Stimulated activated naive B cell treated with anti-CD40 and anti-IgM and Interleukin-4, amounts not matched to agents 10 μg/mL and 1 μg/mL and 100 μg/mL, for 72 hours (primary cell): ENCODE data around the gene SFTPB.

Source experiments
- ATAC-seq, 2 donors: fragments of 150-1000 bp; cut with Tn5 transposase; replicated peaks; 2 replicates each; pipeline ENCODE4 v1.10.0; 2021; ENCODE audit warnings: moderate library complexity in 1 of 2
- DNase-seq: peaks from one replicate; pipeline ENCODE4 v3.0.0; 2021
- H3K27ac Mint-ChIP-seq: one replicate; pipeline ENCODE4 v1.8.0; 2022; ENCODE audit warnings: mild to moderate bottlenecking, mixed read lengths
- H3K27me3 Mint-ChIP-seq, 2 donors: one replicate each; pipeline ENCODE4 v1.8.0; 2022; ENCODE audit warnings: mixed read lengths in 2 of 2
- H3K36me3 Mint-ChIP-seq, 2 donors: one replicate each; pipeline ENCODE4 v1.8.0; 2022; ENCODE audit warnings: mixed read lengths in 2 of 2, mild to moderate bottlenecking in 1 of 2
- H3K4me1 Mint-ChIP-seq, 2 donors: one replicate each; pipeline ENCODE4 v1.8.0; 2022; ENCODE audit warnings: mixed read lengths in 2 of 2, mild to moderate bottlenecking in 1 of 2
- H3K4me3 Mint-ChIP-seq, 2 donors: one replicate each; pipeline ENCODE4 v1.8.0; 2022; ENCODE audit warnings: mild to moderate bottlenecking in 2 of 2, mixed read lengths in 2 of 2, moderate library complexity in 1 of 2
- H3K9me3 Mint-ChIP-seq, 2 donors: one replicate each; pipeline ENCODE4 v1.8.0; 2022; ENCODE audit warnings: mixed read lengths in 2 of 2, mild to moderate bottlenecking in 1 of 2

SFTPB gene

DNA sequence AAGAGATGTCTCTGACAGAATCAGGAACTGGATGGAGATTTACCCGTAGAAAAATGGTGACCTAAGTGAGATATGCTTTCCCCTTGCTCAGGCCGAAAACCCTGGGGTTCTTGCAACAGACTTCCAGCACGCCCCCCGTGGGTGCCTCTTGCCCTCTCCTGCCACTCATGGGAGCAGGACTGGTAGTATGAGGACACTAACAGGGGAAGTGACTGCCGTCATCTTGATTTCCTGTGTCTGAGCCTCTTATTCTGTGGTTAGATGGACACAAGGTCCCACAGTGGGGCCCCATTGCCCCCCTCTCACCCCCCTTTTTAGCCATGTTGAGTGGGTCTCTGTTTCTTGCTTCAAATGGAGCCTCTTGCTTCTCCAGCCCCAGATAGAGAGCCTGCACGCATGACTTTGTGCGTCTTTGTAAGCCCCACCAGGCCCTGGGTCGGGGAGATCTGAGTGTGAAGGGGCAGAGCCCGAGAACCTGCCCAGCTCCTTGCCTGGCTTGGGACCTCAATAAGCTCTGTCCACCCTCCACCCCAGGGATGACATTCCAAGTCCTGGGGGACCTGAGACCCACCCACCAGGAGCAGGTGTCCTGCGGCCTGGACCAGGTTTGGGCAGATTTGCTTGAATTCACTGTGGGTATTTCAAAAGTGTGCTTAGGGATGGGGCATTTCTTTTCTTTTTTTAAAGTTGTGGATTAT, 38.7 kb upstream of the SFTPB start:
- H3K4me1 Mint-ChIP-seq, result peaks cover 28 to 52% of the 10 kb centered on the region in 2 donors
- H3K4me3 Mint-ChIP-seq, result no peak overlapping the region
- DNase-seq (no peak), ATAC-seq (no peak)
- no peaks in the 10 kb centered on the region for H3K9me3 Mint-ChIP-seq
- H3K27ac Mint-ChIP-seq, result no peak overlapping the region
- no peaks in the 10 kb centered on the region for H3K36me3 Mint-ChIP-seq
- peaks cover 10 to 16% of the 10 kb centered on the region in 2 donors for H3K27me3 Mint-ChIP-seq

DNA sequence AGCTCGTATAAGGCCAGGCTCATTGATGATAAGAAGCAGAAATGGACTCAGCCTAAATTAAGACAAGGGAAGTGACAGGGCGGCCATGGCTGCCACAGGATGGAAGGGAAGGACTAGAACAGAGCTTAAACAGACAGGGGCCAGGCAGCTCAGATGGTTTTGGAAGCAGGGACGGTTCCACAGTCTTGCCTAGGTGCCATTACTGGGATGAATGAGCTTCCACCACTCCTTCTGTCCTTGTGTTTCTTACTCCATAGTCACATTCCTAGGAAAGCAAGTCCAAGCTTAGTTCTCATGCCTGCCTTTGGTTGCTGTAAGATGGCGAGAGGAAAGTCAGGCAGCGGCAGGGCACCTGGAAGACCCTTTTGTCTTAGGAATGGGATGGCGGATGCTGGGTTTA, 38.1 kb upstream of the SFTPB start:
- peak overlapping the region; percentile 38 for H3K27ac Mint-ChIP-seq
- H3K27me3 Mint-ChIP-seq, result peaks cover 5 to 9% of the 10 kb centered on the region in 2 donors
- H3K4me3 Mint-ChIP-seq, result no peak overlapping the region
- ATAC-seq, result no peak
- no peaks in the 10 kb centered on the region for H3K36me3 Mint-ChIP-seq
- H3K9me3 Mint-ChIP-seq, result no peaks in the 10 kb centered on the region
- no peak for DNase-seq
- peaks cover 28 to 52% of the 10 kb centered on the region in 2 donors for H3K4me1 Mint-ChIP-seq

DNA sequence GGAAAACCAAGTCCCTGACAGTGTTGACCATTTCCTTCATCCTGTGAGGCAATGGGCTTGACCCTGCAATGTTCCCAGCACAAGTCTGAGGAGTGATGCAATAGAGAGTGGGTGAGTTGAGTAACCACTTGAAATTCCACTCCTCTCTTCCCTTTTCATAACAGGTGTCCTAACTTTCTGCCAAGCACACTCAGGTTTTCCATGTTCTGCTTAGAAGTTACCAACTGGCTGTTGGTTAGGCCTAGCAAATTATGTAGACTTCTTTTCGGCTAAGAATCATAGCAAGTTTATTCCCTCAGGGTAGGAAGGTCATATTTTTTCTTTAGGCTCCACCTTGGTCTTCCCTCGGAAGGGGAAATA, 37.7 kb upstream of the SFTPB start:
- H3K4me3 Mint-ChIP-seq, result no peak overlapping the region
- H3K9me3 Mint-ChIP-seq, result no peaks in the 10 kb centered on the region
- ATAC-seq (no peak), DNase-seq (no peak)
- peak overlapping the region; percentile 38 for H3K27ac Mint-ChIP-seq
- H3K4me1 Mint-ChIP-seq, result peaks cover 28 to 52% of the 10 kb centered on the region in 2 donors
- peaks cover 3 to 5% of the 10 kb centered on the region in 2 donors for H3K27me3 Mint-ChIP-seq
- H3K36me3 Mint-ChIP-seq, result no peaks in the 10 kb centered on the region

DNA sequence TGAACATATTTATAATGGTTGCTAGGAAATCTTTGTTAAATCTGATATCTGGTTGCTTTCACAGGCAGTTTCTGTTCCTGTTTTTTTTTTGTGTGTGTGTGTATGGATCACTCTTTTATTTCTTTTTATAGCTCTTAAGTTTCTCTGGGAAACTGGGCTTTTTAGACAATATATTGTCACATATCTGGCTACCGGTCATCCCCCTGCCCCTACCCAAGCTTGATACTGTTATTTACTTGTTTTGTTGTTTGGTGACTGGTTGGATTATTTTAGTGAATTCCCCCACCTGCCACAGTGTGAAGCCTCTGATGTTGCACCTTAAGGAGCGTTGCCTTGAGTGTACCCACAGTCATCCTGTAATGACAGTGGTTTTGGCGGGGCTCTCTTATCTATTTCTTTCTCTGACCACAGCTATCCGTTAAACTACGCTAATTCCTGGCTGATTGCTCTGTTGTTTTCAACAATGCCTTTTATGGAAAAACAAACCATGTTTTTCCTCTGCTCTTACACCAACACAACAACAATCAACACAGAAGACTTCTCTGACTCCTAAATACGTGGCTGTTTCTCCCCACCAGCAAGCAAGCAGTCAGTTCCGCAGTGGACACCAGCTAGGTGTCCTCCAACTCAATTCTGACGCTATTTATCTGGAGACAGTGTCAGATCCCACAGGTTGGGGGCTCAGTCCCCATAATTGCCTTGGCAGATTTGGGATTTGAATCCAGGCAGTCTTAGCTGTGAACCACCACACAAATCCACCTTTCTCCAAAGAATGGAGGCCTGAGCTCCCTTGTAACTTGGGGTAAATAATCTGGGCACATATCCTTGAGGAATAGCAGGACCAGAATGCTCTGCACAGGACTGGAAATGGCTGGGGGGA, 37.0 kb upstream of the SFTPB start:
- Mint-ChIP-seq H3K27ac (peak overlapping the region; percentile 38), H3K4me3 (peak overlapping the region; percentile 8 to 41)
- peak; percentile 81 to 84 for ATAC-seq

DNA sequence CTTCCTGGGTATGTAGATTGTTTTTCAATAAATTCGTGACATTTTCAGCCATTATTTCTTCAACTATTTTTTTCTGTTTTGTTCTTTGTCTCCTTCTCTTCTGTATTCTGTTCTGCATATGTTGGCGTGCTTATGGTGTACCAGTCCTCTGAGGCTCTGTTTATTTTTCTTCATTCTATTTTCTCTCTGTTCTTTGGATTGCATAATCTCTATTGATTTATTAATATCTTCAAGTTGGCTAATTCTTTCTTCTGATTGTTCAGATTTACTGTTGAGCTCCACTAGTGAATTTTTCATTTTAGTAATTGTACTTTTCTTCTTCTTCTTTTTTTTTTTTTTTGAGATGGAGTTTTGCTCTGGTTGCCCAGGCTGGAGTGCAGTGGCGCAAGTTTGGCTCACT, 36.0 kb upstream of the SFTPB start:
- no peaks in the 10 kb centered on the region for H3K9me3 Mint-ChIP-seq
- H3K27me3 Mint-ChIP-seq, result no peaks in the 10 kb centered on the region
- H3K4me1 Mint-ChIP-seq, result peaks cover 28 to 52% of the 10 kb centered on the region in 2 donors
- no peak overlapping the region for H3K4me3 Mint-ChIP-seq
- no peaks in the 10 kb centered on the region for H3K36me3 Mint-ChIP-seq
- no peak for ATAC-seq
- H3K27ac Mint-ChIP-seq, result no peak overlapping the region
- DNase-seq, result no peak

More for the DNA sequence above, 37.0 kb upstream of the SFTPB start:
- Mint-ChIP-seq H3K9me3 (no peaks in the 10 kb centered on the region), H3K4me1 (peaks cover 28 to 52% of the 10 kb centered on the region in 2 donors), H3K27me3 (no peaks in the 10 kb centered on the region), H3K36me3 (no peaks in the 10 kb centered on the region)
- DNase-seq, result peak; percentile 40

DNA sequence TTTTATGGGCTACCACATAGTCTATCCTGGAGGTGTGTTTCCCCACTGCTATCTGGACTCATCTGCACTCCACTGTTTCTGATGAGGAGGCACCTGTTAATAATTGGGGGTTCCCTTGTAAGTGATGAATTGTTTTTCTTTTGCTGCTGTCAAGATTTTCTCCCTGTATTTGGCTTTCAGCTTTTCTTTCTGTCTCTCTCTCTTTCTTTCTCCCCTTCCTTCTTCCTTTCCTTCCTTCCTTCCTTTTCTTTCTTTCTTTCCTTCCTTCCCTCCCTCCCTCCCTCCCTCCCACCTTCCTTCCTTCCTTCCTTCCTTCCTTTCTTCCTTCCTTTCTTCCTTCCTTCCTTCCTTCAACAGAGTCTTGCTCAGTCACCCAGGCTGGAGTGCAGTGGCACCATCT, 35.3 kb upstream of the SFTPB start:
- H3K36me3 Mint-ChIP-seq, result no peaks in the 10 kb centered on the region
- peaks cover 28 to 52% of the 10 kb centered on the region in 2 donors for H3K4me1 Mint-ChIP-seq
- no peaks in the 10 kb centered on the region for H3K27me3 Mint-ChIP-seq
- no peak overlapping the region for H3K27ac Mint-ChIP-seq
- no peak overlapping the region for H3K4me3 Mint-ChIP-seq
- ATAC-seq (no peak), DNase-seq (no peak)
- no peaks in the 10 kb centered on the region for H3K9me3 Mint-ChIP-seq

DNA sequence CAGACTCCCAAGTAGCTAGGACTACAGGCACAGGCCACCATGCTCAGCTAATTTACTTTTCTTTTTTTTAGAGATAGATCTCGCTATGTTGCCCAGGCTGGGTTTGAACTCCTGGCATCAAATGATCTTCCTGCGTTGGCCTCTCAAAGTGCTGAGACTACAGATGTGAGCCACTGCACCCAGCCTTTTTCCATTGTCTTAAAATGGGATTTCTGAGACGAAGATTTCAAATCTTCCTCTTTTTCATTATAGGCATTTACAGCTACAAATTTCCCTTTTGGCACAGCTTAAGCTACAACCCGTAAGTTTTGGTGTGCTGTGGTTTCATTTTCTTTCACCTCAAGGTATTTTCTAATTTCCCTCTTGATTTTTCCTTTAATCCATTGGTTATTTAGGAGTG, 34.8 kb upstream of the SFTPB start:
- no peaks in the 10 kb centered on the region for H3K9me3 Mint-ChIP-seq
- H3K27me3 Mint-ChIP-seq, result no peaks in the 10 kb centered on the region
- DNase-seq (no peak), ATAC-seq (no peak)
- no peaks in the 10 kb centered on the region for H3K36me3 Mint-ChIP-seq
- H3K27ac Mint-ChIP-seq, result no peak overlapping the region
- H3K4me1 Mint-ChIP-seq, result peaks cover 28 to 52% of the 10 kb centered on the region in 2 donors
- H3K4me3 Mint-ChIP-seq, result no peak overlapping the region

DNA sequence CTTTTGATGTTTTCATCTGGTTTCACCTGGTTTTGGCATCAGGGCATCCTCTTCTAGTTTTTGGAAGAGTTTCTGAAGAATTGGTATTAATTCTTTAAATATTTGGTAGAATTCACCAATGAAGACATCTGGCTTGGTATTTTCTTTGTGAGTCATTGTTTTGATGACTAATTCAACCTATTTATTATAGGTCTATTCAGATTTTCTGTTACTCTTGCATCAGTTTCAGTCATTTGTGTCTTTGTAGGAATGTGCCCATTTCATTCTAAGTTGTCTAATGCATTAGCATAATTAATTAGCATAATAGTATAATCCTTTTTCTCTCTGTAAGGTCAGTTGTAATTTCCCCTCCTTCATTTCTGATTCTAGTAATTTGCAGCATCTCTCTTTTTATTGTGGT, 34.2 kb upstream of the SFTPB start:
- ATAC-seq (peak in 1 of 2 donors; percentile 18), DNase-seq (no peak)
- H3K9me3 Mint-ChIP-seq, result no peaks in the 10 kb centered on the region
- H3K4me3 Mint-ChIP-seq, result no peak overlapping the region
- no peaks in the 10 kb centered on the region for H3K36me3 Mint-ChIP-seq
- peaks cover 27 to 50% of the 10 kb centered on the region in 2 donors for H3K4me1 Mint-ChIP-seq
- no peak overlapping the region for H3K27ac Mint-ChIP-seq
- H3K27me3 Mint-ChIP-seq, result peaks cover 0 to 5% of the 10 kb centered on the region in 2 donors

DNA sequence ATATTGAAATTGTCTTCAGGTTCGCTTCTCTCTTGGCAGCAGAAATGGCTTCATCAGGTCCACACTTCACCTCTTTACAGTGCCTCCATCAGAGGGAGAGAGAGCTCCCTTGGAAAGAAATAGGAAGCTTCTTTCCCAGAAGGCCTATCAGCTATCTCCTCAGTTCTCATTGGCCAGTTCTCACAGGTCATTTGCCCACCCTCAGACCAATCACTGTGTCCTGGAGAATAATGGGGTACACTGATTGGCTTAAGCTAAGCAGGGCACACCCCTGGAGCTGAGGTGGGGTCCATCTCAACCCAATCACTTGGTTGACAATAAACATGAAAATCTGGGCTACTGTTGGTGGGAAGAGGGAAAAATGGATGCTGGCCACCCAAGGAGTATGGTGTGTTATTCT, 31.3 kb upstream of the SFTPB start:
- Mint-ChIP-seq H3K27ac (no peak overlapping the region), H3K9me3 (no peaks in the 10 kb centered on the region), H3K36me3 (no peaks in the 10 kb centered on the region), H3K4me3 (no peak overlapping the region), H3K4me1 (peaks cover 9 to 22% of the 10 kb centered on the region in 2 donors), H3K27me3 (peaks cover 0 to 12% of the 10 kb centered on the region in 2 donors)
- ATAC-seq, result no peak
- no peak for DNase-seq

DNA sequence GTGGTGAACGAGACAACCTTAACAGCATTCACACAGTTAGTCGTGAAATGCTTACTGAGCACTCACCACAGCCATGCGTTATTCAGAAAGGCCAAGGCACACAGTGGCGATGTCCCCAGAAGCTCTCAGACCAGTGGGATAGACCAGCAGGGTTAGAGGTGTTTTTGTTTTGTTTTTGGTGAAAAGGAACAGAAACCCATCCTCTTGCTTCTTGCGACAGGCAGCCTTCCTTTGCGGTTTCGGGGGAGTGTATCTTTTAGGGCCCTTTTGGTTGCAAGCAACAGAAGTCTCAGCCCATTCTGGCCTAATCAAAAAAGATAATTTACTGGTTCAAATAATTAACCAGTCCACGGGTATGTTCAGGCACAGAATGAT, 30.9 kb upstream of the SFTPB start:
- H3K9me3 Mint-ChIP-seq, result no peaks in the 10 kb centered on the region
- peaks cover 0 to 12% of the 10 kb centered on the region in 2 donors for H3K27me3 Mint-ChIP-seq
- ATAC-seq (no peak), DNase-seq (no peak)
- peaks cover 6 to 18% of the 10 kb centered on the region in 2 donors for H3K4me1 Mint-ChIP-seq
- H3K27ac Mint-ChIP-seq, result no peak overlapping the region
- no peaks in the 10 kb centered on the region for H3K36me3 Mint-ChIP-seq
- H3K4me3 Mint-ChIP-seq, result no peak overlapping the region

DNA sequence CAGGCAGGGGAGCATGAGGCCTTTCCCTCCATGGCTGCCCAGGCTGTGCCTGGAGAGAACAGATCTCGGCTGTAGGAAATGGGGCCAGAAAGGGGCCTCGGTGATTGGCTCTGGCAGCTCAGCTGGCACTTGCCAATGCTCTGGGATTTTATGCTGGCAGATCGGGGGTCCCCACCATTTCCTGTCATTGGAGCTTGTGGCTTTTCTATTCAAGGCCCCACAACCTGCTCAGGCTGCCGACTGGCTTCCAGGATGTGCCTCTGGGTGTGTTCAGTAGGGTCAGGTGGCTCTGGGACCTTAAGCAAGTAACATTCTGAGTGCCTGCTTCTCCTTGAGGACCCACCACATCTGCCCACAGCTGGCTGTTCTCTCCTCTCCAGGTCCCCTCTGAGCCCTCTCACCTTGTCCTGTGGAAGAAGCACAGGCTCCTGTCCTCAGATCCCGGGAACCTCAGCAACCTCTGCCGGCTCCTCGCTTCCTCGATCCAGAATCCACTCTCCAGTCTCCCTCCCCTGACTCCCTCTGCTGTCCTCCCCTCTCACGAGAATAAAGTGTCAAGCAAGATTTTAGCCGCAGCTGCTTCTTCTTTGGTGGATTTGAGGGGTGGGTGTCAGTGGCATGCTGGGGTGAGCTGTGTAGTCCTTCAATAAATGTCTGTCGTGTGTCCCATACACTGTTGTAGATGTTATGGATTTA, 30.3 kb upstream of the SFTPB start:
- ATAC-seq (no peak), DNase-seq (no peak)
- H3K9me3 Mint-ChIP-seq, result no peaks in the 10 kb centered on the region
- peaks cover 3 to 13% of the 10 kb centered on the region in 2 donors for H3K4me1 Mint-ChIP-seq
- no peak overlapping the region for H3K27ac Mint-ChIP-seq
- H3K36me3 Mint-ChIP-seq, result no peaks in the 10 kb centered on the region
- H3K27me3 Mint-ChIP-seq, result peaks cover 0 to 12% of the 10 kb centered on the region in 2 donors
- H3K4me3 Mint-ChIP-seq, result no peak overlapping the region

DNA sequence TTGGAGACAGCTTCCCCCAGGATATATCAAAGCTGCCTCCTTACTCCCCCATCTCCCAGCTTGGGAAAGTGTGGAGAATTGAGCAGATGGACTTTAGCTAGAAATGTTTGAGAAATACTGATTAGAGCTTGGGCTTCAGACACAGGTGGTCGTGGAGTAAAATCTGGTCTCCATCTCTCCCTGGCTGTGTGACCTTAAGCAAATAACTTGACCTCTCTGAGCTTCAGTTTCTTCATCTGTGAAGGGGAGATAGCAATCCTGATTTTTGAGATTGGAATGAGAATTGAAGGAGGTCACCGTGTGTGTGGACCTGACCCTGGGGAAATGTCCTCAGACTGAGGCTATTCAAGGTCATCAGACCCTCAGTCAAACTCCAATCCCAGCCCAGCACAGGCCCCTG, 29.7 kb upstream of the SFTPB start:
- no peak for DNase-seq
- no peak overlapping the region for H3K4me3 Mint-ChIP-seq
- no peaks in the 10 kb centered on the region for H3K9me3 Mint-ChIP-seq
- H3K36me3 Mint-ChIP-seq, result no peaks in the 10 kb centered on the region
- no peak for ATAC-seq
- H3K27ac Mint-ChIP-seq, result no peak overlapping the region
- H3K27me3 Mint-ChIP-seq, result peaks cover 1 to 12% of the 10 kb centered on the region in 2 donors
- peaks cover 0 to 6% of the 10 kb centered on the region in 2 donors for H3K4me1 Mint-ChIP-seq

DNA sequence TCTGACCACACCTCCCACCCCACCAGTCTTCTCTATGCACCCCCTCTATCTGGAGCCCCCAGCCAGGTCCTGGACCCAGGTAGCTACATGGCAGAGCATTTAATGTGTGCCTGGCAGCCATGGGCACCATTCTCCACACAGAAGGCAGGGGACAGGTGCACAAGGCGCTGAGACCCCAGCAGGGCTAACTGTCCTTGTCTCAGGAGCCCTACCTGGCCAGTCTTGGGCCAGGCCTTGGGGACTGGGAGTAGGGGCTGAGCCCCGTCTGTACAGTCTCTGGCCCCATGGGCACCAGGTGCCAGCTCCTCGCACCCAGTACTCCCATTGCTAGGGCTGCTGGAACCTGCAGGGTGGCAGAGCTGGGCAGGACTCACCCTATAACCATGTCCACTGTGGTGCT, 29.1 kb upstream of the SFTPB start:
- Mint-ChIP-seq H3K9me3 (no peaks in the 10 kb centered on the region), H3K27ac (no peak overlapping the region), H3K36me3 (no peaks in the 10 kb centered on the region), H3K27me3 (peaks cover 7 to 12% of the 10 kb centered on the region in 2 donors), H3K4me1 (peaks cover 0 to under 1% of the 10 kb centered on the region in 2 donors), H3K4me3 (no peak overlapping the region)
- ATAC-seq (no peak), DNase-seq (no peak)
